ENCODE measurements around the gene PCED1A. TPM values are rescaled to one million over a fixed set of nuclear protein-coding genes. Genes with fewer than 3 reads are reported as not detected.

PCED1A gene
- total and polyA plus RNA-seq, 2 donors from 2014 or later: 43.6 to 47.7 TPM

DNA sequence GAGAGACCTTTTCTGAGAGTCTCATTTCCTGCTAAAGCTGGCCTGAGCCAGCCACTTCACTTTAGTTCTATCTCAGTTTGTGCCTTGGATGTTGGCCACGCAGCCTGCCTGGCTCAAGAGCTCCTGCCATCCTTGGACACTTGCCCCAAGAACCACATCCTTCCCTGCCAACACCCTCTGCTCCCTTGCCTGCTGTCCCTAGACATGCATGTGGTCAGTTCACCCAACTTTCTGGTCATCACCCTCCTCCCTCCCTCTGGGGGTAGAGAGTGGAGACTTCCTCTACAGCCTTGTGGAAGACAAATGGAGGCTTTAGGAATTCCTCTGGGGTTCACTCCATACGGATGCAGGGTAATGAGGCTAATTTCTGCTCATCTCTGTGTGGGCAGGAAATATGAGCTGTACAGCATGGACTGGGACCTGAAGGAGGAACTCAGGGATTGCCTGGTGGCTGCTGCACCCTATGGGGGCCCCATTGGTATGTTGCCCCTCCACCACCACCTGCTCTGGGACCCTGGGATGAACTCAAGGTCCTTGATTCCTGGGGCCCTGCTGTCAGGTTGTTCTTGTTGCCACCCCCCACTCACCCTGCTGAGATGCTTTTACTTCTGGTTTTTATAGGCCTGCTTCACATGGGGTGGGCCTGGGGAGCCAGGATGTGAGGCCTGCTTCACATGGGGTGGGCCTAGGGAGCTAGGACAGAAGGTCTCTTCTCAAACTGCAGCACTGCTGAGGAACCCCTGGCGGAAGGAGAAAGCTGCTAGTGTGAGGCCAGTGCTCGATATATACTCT is 19.1 kb upstream of the PCED1A start:
- H3K27ac ChIP-seq (ENCODE audit: low read depth in 2 of 2, low read length in 2 of 2): no peak overlapping the region
- H3K4me1 ChIP-seq (ENCODE audit: control insufficient read depth in 2 of 3, insufficient read depth in 2 of 3, low read depth in 1 of 3, low read length in 3 of 3): no peaks in the 10 kb centered on the region
- no peak overlapping the region for H3K4me3 ChIP-seq (ENCODE audit: low read length in 3 of 3)
- no peak overlapping the region for H3K9ac ChIP-seq (ENCODE audit: low read length in 3 of 3)
- no peaks in the 10 kb centered on the region for H3K27me3 ChIP-seq (ENCODE audit: control insufficient read depth, insufficient read depth, low read length)
- DNase-seq (no peak), FAIRE-seq (no peak)
- TF ChIP-seq, protein P1, sequence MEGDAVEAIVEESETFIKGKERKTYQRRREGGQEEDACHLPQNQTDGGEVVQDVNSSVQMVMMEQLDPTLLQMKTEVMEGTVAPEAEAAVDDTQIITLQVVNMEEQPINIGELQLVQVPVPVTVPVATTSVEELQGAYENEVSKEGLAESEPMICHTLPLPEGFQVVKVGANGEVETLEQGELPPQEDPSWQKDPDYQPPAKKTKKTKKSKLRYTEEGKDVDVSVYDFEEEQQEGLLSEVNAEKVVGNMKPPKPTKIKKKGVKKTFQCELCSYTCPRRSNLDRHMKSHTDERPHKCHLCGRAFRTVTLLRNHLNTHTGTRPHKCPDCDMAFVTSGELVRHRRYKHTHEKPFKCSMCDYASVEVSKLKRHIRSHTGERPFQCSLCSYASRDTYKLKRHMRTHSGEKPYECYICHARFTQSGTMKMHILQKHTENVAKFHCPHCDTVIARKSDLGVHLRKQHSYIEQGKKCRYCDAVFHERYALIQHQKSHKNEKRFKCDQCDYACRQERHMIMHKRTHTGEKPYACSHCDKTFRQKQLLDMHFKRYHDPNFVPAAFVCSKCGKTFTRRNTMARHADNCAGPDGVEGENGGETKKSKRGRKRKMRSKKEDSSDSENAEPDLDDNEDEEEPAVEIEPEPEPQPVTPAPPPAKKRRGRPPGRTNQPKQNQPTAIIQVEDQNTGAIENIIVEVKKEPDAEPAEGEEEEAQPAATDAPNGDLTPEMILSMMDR (IDR thresholded peaks at IDR 0.05; ENCODE audit: borderline replicate concordance, extremely low read depth, insufficient read depth): no peak
- H3K36me3 ChIP-seq (ENCODE audit: control insufficient read depth in 2 of 3, insufficient read depth in 3 of 3, low read length in 3 of 3): peaks cover 0 to 19% (median 12%) of the 10 kb centered on the region in 3 donors
- intact Hi-C loops (cut with DNase I): no loop called here
- no peaks in the 10 kb centered on the region for H3K9me3 ChIP-seq (ENCODE audit: control insufficient read depth in 2 of 3, insufficient read depth in 1 of 3, low read length in 3 of 3)

GRCh38 chr20:2858591-2858990 is 18.1 kb upstream of the PCED1A start:
- Histone ChIP-seq H3K27ac (ENCODE audit: low read depth in 2 of 2, low read length in 2 of 2) (no peak overlapping the region), H3K9me3 (ENCODE audit: control insufficient read depth in 2 of 3, insufficient read depth in 1 of 3, low read length in 3 of 3) (no peaks in the 10 kb centered on the region), H3K36me3 (ENCODE audit: control insufficient read depth in 2 of 3, insufficient read depth in 3 of 3, low read length in 3 of 3) (peaks cover 0 to 15% (median 12%) of the 10 kb centered on the region in 3 donors), H3K27me3 (ENCODE audit: control insufficient read depth, insufficient read depth, low read length) (no peaks in the 10 kb centered on the region), H3K4me3 (ENCODE audit: low read length in 3 of 3) (no peak overlapping the region), H3K4me1 (ENCODE audit: control insufficient read depth in 2 of 3, insufficient read depth in 2 of 3, low read depth in 1 of 3, low read length in 3 of 3) (no peaks in the 10 kb centered on the region), H3K9ac (ENCODE audit: low read length in 3 of 3) (no peak overlapping the region)
- DNase-seq: no peak
- TF ChIP-seq, protein P1 (IDR thresholded peaks at IDR 0.05; ENCODE audit: borderline replicate concordance, extremely low read depth, insufficient read depth): no peak
- intact Hi-C loops (cut with DNase I): no loop called here
- no peak for FAIRE-seq

- no peak overlapping the region for H3K9ac ChIP-seq (ENCODE audit: low read length in 3 of 3)
- no peak for FAIRE-seq
- no peak overlapping the region for H3K27ac ChIP-seq (ENCODE audit: low read depth in 2 of 2, low read length in 2 of 2)
- H3K36me3 ChIP-seq (ENCODE audit: control insufficient read depth in 2 of 3, insufficient read depth in 3 of 3, low read length in 3 of 3): peaks cover 0 to 2% (median 0%) of the 10 kb centered on the region in 3 donors
- no peaks in the 10 kb centered on the region for H3K27me3 ChIP-seq (ENCODE audit: control insufficient read depth, insufficient read depth, low read length)
- intact Hi-C loops (cut with DNase I): no loop called here
- TF ChIP-seq, protein P1 (IDR thresholded peaks at IDR 0.05; ENCODE audit: borderline replicate concordance, extremely low read depth, insufficient read depth): no peak
- DNase-seq: no peak
- no peaks in the 10 kb centered on the region for H3K9me3 ChIP-seq (ENCODE audit: control insufficient read depth in 2 of 3, insufficient read depth in 1 of 3, low read length in 3 of 3)
- H3K4me1 ChIP-seq (ENCODE audit: control insufficient read depth in 2 of 3, insufficient read depth in 2 of 3, low read depth in 1 of 3, low read length in 3 of 3): no peaks in the 10 kb centered on the region
- no peak overlapping the region for H3K4me3 ChIP-seq (ENCODE audit: low read length in 3 of 3)
These were observed 10.6 kb upstream of the PCED1A start for GRCh38 chr20:2851086-2851485.

Data from kidney (tissue), 14 donors.